RWPE1 (cell line): ENCODE measurements around the gene ACVR1.

ENCODE experiments used
- CTCF ChIA-PET: fragments of 350-600 bp; sonication (Branson Sonifier 250); formaldehyde crosslinking; extraction: SDS; loops from one replicate; lab custom pipeline; 2021; lab: Yijun Ruan, JAX
- POLR2A ChIA-PET: fragments of 400-600 bp; formaldehyde crosslinking; extraction: SDS; loops from one replicate; lab custom pipeline; 2020; ENCODE audit warnings: antibody characterized with exemption; ENCODE audit not compliant: low non-redundant PET; lab: Yijun Ruan, JAX
- DNase-seq: peaks from one replicate; pipeline ENCODE4 v3.0.0; 2012; ENCODE audit warnings: low spot score
- H3K27ac ChIP-seq: fragments of 450-650 bp; 2 replicates; pipeline ENCODE4 v1.5.1; 2017
- TF ChIP-seq, protein P1 (sequence below): fragments of 450-650 bp; conservative IDR thresholded peaks from 2 replicates; pipeline ENCODE4 v1.5.1; 2017; ENCODE audit warnings: low read depth, mild to moderate bottlenecking

Gene ACVR1

DNA sequence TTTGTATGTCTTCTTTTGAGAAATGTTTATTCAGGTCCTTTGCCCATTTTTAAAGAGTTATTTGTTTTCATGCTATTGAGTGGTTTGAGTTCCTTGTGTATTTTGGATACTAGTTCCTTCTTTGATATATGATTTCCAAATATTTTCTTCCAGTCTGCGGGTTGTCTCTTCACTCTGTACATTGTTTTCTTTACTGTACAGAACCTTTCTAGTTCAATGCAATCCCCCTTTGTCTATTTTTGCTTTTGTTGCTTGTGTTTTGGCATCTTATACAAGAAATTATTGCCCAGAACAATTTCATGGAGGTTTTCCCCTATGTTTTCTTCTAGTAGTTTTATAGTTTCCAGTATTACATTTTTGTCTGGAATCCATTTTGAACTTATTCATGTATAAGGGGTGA is 185.0 kb downstream of the ACVR1 start:
- POLR2A ChIA-PET = no interaction called here
- DNase-seq = no peak
- CTCF ChIA-PET = interaction anchor here (0.6 kb wide), 1 partner anchor 86 kb away, joined by 3 read pairs; no protein-coding TSS in a partner anchor
- TF ChIP-seq, protein P1, sequence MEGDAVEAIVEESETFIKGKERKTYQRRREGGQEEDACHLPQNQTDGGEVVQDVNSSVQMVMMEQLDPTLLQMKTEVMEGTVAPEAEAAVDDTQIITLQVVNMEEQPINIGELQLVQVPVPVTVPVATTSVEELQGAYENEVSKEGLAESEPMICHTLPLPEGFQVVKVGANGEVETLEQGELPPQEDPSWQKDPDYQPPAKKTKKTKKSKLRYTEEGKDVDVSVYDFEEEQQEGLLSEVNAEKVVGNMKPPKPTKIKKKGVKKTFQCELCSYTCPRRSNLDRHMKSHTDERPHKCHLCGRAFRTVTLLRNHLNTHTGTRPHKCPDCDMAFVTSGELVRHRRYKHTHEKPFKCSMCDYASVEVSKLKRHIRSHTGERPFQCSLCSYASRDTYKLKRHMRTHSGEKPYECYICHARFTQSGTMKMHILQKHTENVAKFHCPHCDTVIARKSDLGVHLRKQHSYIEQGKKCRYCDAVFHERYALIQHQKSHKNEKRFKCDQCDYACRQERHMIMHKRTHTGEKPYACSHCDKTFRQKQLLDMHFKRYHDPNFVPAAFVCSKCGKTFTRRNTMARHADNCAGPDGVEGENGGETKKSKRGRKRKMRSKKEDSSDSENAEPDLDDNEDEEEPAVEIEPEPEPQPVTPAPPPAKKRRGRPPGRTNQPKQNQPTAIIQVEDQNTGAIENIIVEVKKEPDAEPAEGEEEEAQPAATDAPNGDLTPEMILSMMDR = no peak
- H3K27ac ChIP-seq = no peak overlapping the region
